GM19452 (cell line): Measurements from ENCODE around the gene SLC38A10.

Experiments used
- ATAC-seq: cut with Tn5 transposase; IDR thresholded peaks from one replicate; pipeline ENCODE4 v1.9.1; 2021; ENCODE audit not compliant: unreplicated experiment

The SLC38A10 gene

GRCh38 chr17:81331527-81332043, 36.5 kb upstream of the SLC38A10 start:
- no peak for ATAC-seq

GRCh38 chr17:81330884-81331245, 35.8 kb upstream of the SLC38A10 start:
- ATAC-seq: no peak

- ATAC-seq: no peak
Observed at GRCh38 chr17:81329927-81330883, 35.1 kb upstream of the SLC38A10 start.

- ATAC-seq: no peak
Observed at GRCh38 chr17:81328978-81329926, 34.1 kb upstream of the SLC38A10 start.

- no peak for ATAC-seq
Observed at GRCh38 chr17:81328489-81328888, 33.4 kb upstream of the SLC38A10 start.

- ATAC-seq: no peak
Observed at GRCh38 chr17:81325714-81326358, 30.7 kb upstream of the SLC38A10 start.

GRCh38 chr17:81324851-81325713, 30.0 kb upstream of the SLC38A10 start:
- no peak for ATAC-seq

- ATAC-seq: no peak
Observed at GRCh38 chr17:81324177-81324850, 29.2 kb upstream of the SLC38A10 start.

GRCh38 chr17:81323411-81323868, 28.3 kb upstream of the SLC38A10 start:
- ATAC-seq: no peak

- no peak for ATAC-seq
Observed at GRCh38 chr17:81323083-81323369, 27.9 kb upstream of the SLC38A10 start.

GRCh38 chr17:81322271-81323082, 27.4 kb upstream of the SLC38A10 start:
- ATAC-seq: no peak

- no peak for ATAC-seq
Observed at GRCh38 chr17:81317961-81318605, 23.0 kb upstream of the SLC38A10 start.

GRCh38 chr17:81317530-81317821, 22.4 kb upstream of the SLC38A10 start:
- no peak for ATAC-seq

- no peak for ATAC-seq
Observed at GRCh38 chr17:81315885-81316391, 20.8 kb upstream of the SLC38A10 start.

GRCh38 chr17:81315129-81315884, 20.2 kb upstream of the SLC38A10 start:
- ATAC-seq: no peak

GRCh38 chr17:81314398-81315081, 19.4 kb upstream of the SLC38A10 start:
- ATAC-seq: no peak
